HG02623 (cell line): Measurements from ENCODE around the gene DPP6.

Experiments used
- ATAC-seq: cut with Tn5 transposase; IDR thresholded peaks from one replicate; pipeline ENCODE4 v1.9.1; 2021; ENCODE audit warnings: moderate library complexity; ENCODE audit not compliant: unreplicated experiment

The DPP6 gene

GRCh38 chr7:154746571-154747360 is 694.6 kb downstream of the DPP6 start:
- ATAC-seq: no peak

- no peak for ATAC-seq
Observed at GRCh38 chr7:154748089-154748786, 696.0 kb downstream of the DPP6 start.

DNA sequence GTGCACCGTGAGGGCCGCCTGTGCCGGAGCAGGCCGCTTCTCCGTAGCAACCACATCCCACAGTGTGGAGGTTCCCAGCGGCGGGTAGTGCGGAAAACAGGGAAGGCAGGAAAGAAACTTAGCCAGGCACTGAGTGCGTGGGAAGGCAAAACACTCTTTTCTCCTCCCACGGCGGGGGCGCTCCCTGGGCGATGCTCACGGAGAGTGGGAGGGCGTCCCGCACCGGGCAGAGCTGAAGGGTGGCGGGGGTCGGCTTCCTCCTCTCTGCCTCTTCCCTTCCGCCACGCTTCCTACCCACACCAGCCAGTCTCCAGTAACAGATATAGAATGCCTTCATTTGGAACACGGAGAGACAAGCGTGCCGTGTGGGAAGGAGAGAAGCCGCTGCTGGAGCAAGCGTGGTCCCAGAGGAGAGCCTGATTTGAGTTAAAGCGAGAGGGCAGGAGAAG is 698.2 kb downstream of the DPP6 start:
- no peak for ATAC-seq

- no peak for ATAC-seq
Observed at GRCh38 chr7:154753226-154753625, 701.0 kb downstream of the DPP6 start.

DNA sequence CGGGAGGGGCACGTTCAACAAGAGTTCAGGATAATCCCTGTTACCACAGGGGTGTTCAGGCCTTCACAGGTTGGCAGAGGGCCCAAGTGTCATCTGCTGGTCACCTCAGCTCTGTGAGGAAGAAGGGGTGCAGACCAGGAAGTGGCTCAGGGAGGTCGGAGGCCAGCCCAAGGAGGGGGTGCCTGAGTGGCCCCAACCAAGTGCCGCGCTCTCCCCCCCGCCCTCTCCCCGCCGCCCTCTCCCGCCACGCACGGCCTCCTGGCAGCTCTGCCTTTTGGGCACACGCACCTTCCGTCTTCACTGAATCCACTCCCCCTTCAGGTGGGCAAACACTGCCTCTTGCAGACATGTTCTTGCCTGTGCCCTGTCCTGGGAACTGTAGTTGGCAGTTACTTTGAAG is 705.6 kb downstream of the DPP6 start:
- no peak for ATAC-seq

DNA sequence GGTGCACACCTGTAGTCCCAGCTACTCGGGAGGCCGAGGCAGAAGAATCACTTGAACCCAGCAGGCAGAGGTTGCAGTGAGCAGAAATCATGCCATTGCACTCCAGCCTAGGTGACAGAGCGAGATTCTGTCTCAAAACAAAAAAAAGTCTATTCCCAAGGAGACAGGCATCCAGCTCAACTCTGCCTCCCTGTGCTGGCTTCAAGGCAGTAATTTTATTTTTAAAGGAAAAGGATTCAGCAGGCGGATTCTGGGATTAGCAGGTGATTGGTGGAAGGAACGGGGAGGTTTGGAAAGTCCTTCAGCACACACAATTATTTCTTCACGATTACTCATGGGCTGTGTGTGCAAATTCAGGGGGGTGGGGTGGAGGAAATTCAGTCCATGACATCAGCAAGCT is 707.8 kb downstream of the DPP6 start:
- ATAC-seq: no peak

DNA sequence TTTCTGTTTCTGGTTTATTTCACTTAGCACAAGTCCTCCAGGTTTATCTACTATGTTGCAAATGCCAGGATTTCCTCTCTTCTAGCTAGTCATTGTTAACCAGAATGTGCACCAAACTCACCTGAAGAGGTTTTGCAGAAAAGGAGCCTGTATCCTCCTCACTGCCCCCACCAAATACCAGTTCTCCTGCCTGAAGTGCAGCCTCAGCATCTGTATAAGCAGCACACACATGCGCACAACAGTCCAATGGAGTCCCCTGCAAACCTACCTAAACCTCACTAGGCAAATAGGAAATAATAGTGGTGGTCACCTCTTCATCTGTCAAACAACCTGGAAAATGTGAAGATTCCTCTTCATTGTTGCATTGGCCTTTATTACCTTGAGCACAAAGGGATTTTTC is 712.9 kb downstream of the DPP6 start:
- ATAC-seq: no peak

- ATAC-seq: no peak
Observed at GRCh38 chr7:154767142-154767541, 714.9 kb downstream of the DPP6 start.

GRCh38 chr7:154767821-154768415 is 715.7 kb downstream of the DPP6 start:
- no peak for ATAC-seq

- no peak for ATAC-seq
Observed at GRCh38 chr7:154769001-154769400, 716.8 kb downstream of the DPP6 start.

GRCh38 chr7:154769527-154769926 is 717.3 kb downstream of the DPP6 start:
- no peak for ATAC-seq

DNA sequence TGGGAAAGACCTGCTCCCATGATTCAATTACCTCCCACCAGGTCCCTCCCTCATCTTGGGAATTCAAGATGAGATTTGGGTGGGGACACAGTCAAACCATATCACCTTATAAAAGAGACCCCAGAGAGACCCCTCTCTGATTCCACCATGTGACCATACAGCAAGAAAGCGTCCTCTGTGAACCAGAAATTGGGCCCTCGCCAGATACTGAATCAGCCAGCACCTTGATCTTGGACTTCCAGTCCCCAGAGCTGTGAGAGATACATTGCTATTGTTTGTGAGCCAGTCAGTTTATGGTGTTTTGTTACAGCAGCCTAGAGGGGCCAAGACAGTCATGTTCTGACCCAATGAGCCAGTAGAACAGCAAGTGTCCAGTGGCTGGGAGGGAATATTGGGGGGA is 718.2 kb downstream of the DPP6 start:
- no peak for ATAC-seq

GRCh38 chr7:154770962-154771361 is 718.8 kb downstream of the DPP6 start:
- no peak for ATAC-seq

DNA sequence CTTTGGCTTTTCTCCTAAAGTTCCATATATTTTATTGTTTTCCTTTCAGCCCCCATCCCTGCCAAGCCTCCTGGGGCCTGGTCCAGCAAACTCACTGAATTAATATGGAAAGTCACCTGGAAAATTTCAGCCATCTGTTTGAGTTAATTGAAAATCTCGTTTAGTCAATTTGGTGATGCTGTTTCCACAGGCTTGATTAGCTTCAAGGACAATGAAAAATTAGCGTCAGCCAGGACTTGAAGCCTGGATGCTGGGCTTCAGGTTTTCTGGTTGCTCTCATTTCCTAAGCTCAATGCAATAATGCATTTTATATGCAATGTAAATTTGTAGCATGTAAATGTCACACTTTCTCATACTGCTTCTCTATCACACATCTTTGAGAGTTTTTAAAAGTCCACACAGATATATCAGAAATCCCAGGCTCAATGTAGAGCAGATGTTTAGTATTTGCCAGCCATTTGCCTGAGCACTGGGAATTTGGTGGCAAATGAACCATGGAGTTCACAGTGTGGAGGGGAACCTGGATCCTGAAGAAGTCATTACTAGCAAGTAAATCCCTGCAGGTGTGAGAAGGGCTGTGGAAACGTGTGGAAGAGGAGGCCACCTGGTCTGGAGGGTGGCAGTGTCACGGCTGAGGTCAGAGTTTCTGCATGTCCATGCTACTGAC is 722.2 kb downstream of the DPP6 start:
- no peak for ATAC-seq

GRCh38 chr7:154775681-154776080 is 723.5 kb downstream of the DPP6 start:
- ATAC-seq: no peak

- ATAC-seq: no peak
Observed at GRCh38 chr7:154776350-154776749, 724.2 kb downstream of the DPP6 start.

- no peak for ATAC-seq
Observed at GRCh38 chr7:154777023-154777422, 724.8 kb downstream of the DPP6 start.

GRCh38 chr7:154777489-154777888 is 725.3 kb downstream of the DPP6 start:
- ATAC-seq: no peak

GRCh38 chr7:154777908-154778307 is 725.7 kb downstream of the DPP6 start:
- no peak for ATAC-seq

DNA sequence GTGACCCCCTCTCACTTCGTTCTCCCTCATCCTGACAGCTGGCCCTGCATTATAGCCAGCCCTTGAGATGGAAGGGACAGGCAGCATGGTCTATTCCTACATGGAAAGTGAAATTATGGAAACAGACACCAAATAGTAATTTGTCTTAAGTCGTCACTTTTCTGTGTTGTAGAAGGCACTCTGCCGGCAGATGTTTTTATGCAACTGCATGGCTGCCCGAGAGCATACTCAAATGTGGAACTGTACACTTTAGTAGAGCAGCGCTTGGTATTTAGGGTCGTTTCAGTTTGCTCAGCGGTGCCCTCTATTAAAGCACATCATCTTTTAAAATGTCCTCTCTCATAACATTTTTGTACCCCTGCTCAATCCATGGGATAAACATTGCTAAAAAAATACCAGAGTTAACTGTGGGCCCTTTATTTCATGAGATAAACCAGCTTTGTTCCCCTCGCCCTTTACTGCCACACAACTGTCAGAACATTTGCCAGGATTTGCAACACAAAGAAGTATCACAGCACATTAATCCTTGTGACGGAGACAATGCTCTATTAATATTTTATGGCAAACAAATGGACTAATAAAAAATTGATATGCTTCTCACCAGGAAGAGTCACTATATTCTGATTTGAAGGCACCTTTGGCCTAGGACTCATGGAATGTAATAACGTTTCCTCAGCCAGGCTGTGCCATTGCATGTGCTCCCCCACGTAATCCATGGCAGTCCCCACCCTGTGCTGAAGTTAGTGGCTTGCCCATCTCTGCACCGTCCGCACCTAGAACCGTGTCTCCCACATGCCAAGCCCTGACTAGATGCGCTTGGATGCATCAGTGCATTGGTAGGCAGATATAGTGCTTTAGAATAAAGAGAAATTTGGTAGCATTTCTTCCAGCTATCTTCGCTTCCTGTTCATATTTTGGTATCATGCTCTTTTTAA is 729.4 kb downstream of the DPP6 start:
- no peak for ATAC-seq
